ENCODE measurements around the gene FARSB.
"Not testable (repeated sequence)": the region's sequence is repeated elsewhere in the genome, so short reads cannot be mapped to it uniquely, and the experiment has no call there.

Gene FARSB

GRCh38 chr2:222604749-222605515, 51.0 kb downstream of the FARSB start:
- no peak for DNase-seq (ENCODE audit: low read depth)

GRCh38 chr2:222603501-222603900, 52.4 kb downstream of the FARSB start:
- no peak for DNase-seq (ENCODE audit: low read depth)

- DNase-seq (ENCODE audit: low read depth) = no peak
Observed at GRCh38 chr2:222598611-222599010, 57.3 kb downstream of the FARSB start.

GRCh38 chr2:222595581-222595980, 60.3 kb downstream of the FARSB start:
- no peak for DNase-seq (ENCODE audit: low read depth)

- DNase-seq (ENCODE audit: low read depth) = no peak
Observed at GRCh38 chr2:222594679-222595078, 61.2 kb downstream of the FARSB start.

- no peak for DNase-seq (ENCODE audit: low read depth)
Observed at GRCh38 chr2:222592176-222592575, 63.7 kb downstream of the FARSB start.

- no peak for DNase-seq (ENCODE audit: low read depth)
Observed at GRCh38 chr2:222591661-222592060, 64.2 kb downstream of the FARSB start.

- not testable (repeated sequence) for DNase-seq (ENCODE audit: low read depth)
Observed at GRCh38 chr2:222584589-222584988, 71.3 kb downstream of the FARSB start.

GRCh38 chr2:222582928-222583327, 73.0 kb downstream of the FARSB start:
- DNase-seq (ENCODE audit: low read depth) = no peak

- DNase-seq (ENCODE audit: low read depth) = no peak
Observed at GRCh38 chr2:222577341-222577740, 78.6 kb downstream of the FARSB start.

GRCh38 chr2:222576171-222577081, 79.5 kb downstream of the FARSB start:
- no peak for DNase-seq (ENCODE audit: low read depth)

- DNase-seq (ENCODE audit: low read depth) = no peak
Observed at GRCh38 chr2:222575618-222576017, 80.3 kb downstream of the FARSB start.

- no peak for DNase-seq (ENCODE audit: low read depth)
Observed at GRCh38 chr2:222572751-222573174, 83.1 kb downstream of the FARSB start.

- no peak for DNase-seq (ENCODE audit: low read depth)
Observed at GRCh38 chr2:222572264-222572721, 83.6 kb downstream of the FARSB start.

GRCh38 chr2:222569826-222570225, 86.1 kb downstream of the FARSB start:
- DNase-seq (ENCODE audit: low read depth) = no peak

GRCh38 chr2:222568865-222569264, 87.0 kb downstream of the FARSB start:
- DNase-seq (ENCODE audit: low read depth) = no peak

- no peak for DNase-seq (ENCODE audit: low read depth)
Observed at GRCh38 chr2:222566229-222566628, 89.7 kb downstream of the FARSB start.

GRCh38 chr2:222563936-222564335, 92.0 kb downstream of the FARSB start:
- DNase-seq (ENCODE audit: low read depth) = no peak

GRCh38 chr2:222563106-222563718, 92.7 kb downstream of the FARSB start:
- DNase-seq (ENCODE audit: low read depth) = no peak

- DNase-seq (ENCODE audit: low read depth) = no peak
Observed at GRCh38 chr2:222561817-222562645, 93.9 kb downstream of the FARSB start.

- no peak for DNase-seq (ENCODE audit: low read depth)
Observed at GRCh38 chr2:222561151-222561550, 94.7 kb downstream of the FARSB start.

- no peak for DNase-seq (ENCODE audit: low read depth)
Observed at GRCh38 chr2:222554517-222554916, 101.4 kb downstream of the FARSB start.

All from CMK (cell line).